CD4-positive, alpha-beta T cell treated with Interleukin-2 at 100 ng/mL for 4 hours (primary cell): ENCODE results near the gene GADD45B.
"Not testable (repeated sequence)": the region's sequence is repeated elsewhere in the genome, so short reads cannot be mapped to it uniquely, and the experiment has no call there.

Source experiments
- DNase-seq: peaks from one replicate; pipeline ENCODE4 v3.0.0-alpha.2; 2020; ENCODE audit warnings: low spot score

GADD45B gene

DNA sequence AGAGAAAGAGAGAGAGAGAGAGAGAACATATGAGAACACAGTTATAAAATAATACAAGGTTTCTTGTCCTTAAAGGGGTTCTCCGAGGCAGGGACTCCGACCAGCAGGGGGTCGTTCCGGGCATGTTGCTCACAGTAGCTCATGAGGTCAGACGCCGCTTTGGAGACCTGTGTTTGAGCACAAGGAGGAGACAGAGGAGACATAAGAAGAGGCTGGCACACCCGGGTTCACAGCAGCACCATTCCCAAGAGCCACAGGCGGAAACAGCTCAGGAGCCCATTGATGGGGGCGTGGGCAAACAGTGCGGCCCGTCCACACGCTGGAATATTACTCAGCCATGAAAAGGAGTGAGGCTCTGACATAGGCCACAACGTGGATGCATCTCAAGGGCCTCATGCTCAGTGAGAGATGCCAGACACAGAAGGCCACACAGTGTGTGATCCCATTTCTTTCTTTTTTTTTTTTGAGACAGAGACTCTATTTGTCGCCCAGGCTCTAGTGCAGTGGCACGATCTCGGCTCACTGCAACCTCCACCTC is 39.1 kb downstream of the GADD45B start:
- DNase-seq: no peak

DNA sequence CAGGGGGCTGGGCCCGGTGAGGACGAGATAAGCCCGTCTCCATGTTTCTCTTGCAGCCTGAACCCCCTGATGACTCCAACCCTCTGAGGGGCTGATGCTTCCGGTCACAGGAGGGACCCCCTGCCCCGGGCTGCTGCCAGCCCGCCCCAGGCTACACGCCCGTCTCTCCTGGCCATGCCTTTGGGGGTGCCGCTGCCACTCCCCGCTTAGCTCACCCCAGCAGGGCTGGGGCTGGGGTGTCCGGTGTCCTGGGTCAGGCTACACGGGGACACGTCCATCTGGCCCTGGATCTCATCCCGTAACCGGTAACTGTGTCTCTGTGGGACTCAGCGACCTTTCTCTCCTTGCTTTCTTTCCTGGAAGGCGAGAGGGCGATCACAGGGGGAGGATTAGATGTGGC is 40.8 kb downstream of the GADD45B start:
- no peak for DNase-seq

- DNase-seq: peak; percentile 21
Observed at GRCh38 chr19:2517881-2518601, 42.1 kb downstream of the GADD45B start.

- DNase-seq: not testable (repeated sequence)
Observed at GRCh38 chr19:2518856-2519255, 42.9 kb downstream of the GADD45B start.

DNA sequence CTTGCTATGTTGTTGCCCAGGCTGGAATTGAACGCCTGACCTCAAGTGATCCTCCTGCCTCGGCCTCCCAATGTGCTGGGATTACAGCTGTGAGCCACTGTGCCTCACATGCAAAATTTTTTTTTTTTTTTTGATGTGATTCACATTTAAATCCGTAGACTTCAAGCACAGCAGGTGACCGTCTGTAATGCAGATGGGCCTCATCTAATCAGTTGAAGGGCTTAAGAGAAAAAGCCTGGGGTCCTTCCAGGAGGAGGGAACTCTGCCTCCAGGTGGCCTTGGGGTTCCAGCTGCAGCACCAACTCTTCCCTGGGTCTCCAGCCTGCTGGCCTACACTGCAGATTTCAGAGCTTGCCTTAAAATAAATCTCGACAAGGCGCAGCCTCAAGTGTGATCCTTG is 43.6 kb downstream of the GADD45B start:
- no peak for DNase-seq

GRCh38 chr19:2523630-2524311 is 47.8 kb downstream of the GADD45B start:
- DNase-seq: no peak

DNA sequence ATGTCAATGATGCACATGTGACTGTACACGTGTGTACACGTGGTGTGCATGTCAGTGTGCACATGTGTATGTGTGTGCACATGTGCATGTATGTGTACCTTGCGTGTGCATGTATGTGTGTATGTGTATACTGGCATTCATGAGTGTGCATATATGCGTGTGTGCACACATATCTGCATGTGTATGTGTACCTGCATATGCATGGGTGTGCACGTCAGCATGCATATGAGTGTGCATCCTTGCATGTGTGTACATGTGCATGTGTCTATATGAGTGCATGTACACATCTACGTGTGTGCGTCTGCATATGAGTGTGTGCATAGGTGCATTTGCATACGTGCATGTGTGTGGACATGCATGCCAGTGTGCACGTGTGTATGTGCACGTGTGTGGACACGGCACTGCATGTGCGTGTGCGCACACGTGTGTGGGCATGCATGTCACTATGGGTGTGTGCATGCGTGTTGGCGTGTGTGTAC is 48.5 kb downstream of the GADD45B start:
- DNase-seq: no peak

GRCh38 chr19:2524840-2525723 is 49.2 kb downstream of the GADD45B start:
- no peak for DNase-seq

GRCh38 chr19:2527171-2527570 is 51.2 kb downstream of the GADD45B start:
- no peak for DNase-seq

DNA sequence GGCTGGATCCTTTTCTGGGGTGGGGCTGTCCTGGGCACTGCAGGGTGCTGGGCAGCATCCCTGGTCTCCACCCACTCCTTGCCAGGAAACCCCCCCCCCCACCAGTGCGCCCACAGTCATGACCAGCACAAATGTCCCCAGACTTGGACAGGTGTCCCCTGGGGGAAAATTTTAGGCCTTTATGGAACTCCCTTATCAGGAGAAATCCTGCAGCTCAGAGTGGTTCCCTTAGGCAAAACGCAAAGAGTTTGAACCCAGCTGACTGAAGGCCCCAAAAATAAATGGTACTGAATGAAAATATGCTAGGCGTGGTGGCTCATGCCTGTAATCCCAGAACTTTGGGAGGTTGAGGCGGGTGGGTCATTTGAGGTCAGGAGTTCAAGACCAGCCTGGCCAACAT is 51.8 kb downstream of the GADD45B start:
- no peak for DNase-seq
